Thoracic aorta (tissue), 2 donors: ENCODE results near the gene ST6GALNAC3. TPM values are rescaled to one million over a fixed set of nuclear protein-coding genes. Genes with fewer than 3 reads are reported as not detected.
"Not testable (repeated sequence)": the region's sequence is repeated elsewhere in the genome, so short reads cannot be mapped to it uniquely, and the experiment has no call there.

Experiments used
- ATAC-seq: fragments of 150-250 bp; one replicate; pipeline ENCODE4 v1.8.0; 2017; ENCODE audit warnings: low read depth; ENCODE audit not compliant: insufficient number of reproducible peaks, low FRiP score
- DNase-seq: peaks from one replicate; pipeline ENCODE4 v3.0.0-alpha.2; 2020; ENCODE audit warnings: low spot score
- H3K27ac ChIP-seq, 2 donors: fragments of 200-600 bp; sonication (generic); 1 replicate in 1 of 2; 2 replicates in 1 of 2; pipeline ENCODE4 v1.5.1; 2016; ENCODE audit warnings: mild to moderate bottlenecking in 2 of 2, moderate library complexity in 2 of 2
- H3K27me3 ChIP-seq: fragments of 200-600 bp; sonication (generic); replicated peaks from 2 replicates; pipeline ENCODE4 v1.6.0; 2016; ENCODE audit warnings: mild to moderate bottlenecking; ENCODE audit not compliant: insufficient read depth
- H3K36me3 ChIP-seq: fragments of 200-600 bp; sonication (generic); one replicate; pipeline ENCODE4 v1.5.1; 2016
- H3K4me1 ChIP-seq, 2 donors: fragments of 200-600 bp; sonication (generic); 1 replicate in 1 of 2; 2 replicates in 1 of 2; pipeline versions ENCODE4 v1.5.1 to v1.6.0; 2016; ENCODE audit warnings: low read depth in 2 of 2, mild to moderate bottlenecking in 1 of 2; ENCODE audit not compliant: control insufficient read depth in 1 of 2
- H3K4me3 ChIP-seq: fragments of 200-600 bp; sonication (generic); 2 replicates; pipeline ENCODE4 v1.5.1; 2016; ENCODE audit warnings: mild to moderate bottlenecking
- H3K9me3 ChIP-seq: fragments of 200-600 bp; sonication (generic); 2 replicates; pipeline ENCODE4 v1.5.1; 2016
- CTCF ChIP-seq: fragments of 200-600 bp; sonication (generic); IDR thresholded peaks from one replicate; pipeline ENCODE4 v1.5.1; 2019; ENCODE audit warnings: antibody characterized with exemption
- total RNA-seq, 2 donors: library from RNA; depleted of rRNA; stranded (reverse); fragments of >200 nt; gene quantifications; one replicate each; pipeline versions ENCODE4 v1.1.0 to v1.2.3, GENCODE V29; 2016

Gene ST6GALNAC3
- total RNA-seq, 2 donors from 2014 or later = 1.4 to 9.5 TPM

- Histone ChIP-seq H3K9me3 (no peaks in the 10 kb centered on the region), H3K27ac (no peak overlapping the region), H3K4me1 (no peaks in the 10 kb centered on the region), H3K36me3 (no peaks in the 10 kb centered on the region), H3K27me3 (no peaks in the 10 kb centered on the region), H3K4me3 (no peak overlapping the region)
- DNase-seq = no peak
- TF ChIP-seq CTCF = no peak
- ATAC-seq = no peak
Observed at GRCh38 chr1:76644139-76644538, 569.6 kb downstream of the ST6GALNAC3 start.

DNA sequence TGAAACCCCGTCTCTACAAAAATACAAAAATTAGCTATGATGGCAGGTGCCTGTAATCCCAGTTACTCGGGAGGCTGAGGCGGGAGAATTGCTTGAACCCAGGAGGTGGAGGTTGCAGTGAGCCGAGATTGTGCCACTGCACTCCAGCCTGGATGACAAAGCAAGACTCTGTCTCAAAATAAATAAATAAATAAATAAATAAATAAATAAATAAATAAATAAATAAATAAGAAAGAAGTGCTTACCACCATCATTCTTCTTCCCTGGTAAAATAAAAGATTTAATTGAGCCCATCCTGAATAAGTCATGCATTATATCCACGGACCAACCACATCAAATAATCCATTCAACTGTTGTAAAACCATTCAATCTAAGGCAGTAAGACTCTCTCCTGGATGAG, 578.3 kb downstream of the ST6GALNAC3 start:
- DNase-seq, H3K27ac ChIP-seq, H3K9me3 ChIP-seq, ATAC-seq, H3K27me3 ChIP-seq, H3K4me3 ChIP-seq, H3K4me1 ChIP-seq, H3K36me3 ChIP-seq: not testable (repeated sequence)

GRCh38 chr1:76657623-76658022, 583.1 kb downstream of the ST6GALNAC3 start:
- Histone ChIP-seq H3K4me1 (no peaks in the 10 kb centered on the region), H3K27ac (no peak overlapping the region), H3K27me3 (no peaks in the 10 kb centered on the region), H3K9me3 (no peaks in the 10 kb centered on the region), H3K36me3 (no peaks in the 10 kb centered on the region), H3K4me3 (no peak overlapping the region)
- ATAC-seq (no peak), DNase-seq (no peak)
- TF ChIP-seq CTCF = no peak

GRCh38 chr1:76659171-76659940, 584.8 kb downstream of the ST6GALNAC3 start:
- no peak for TF ChIP-seq CTCF
- DNase-seq (no peak), ATAC-seq (no peak)
- no peak overlapping the region for H3K4me3 ChIP-seq
- no peaks in the 10 kb centered on the region for H3K9me3 ChIP-seq
- no peaks in the 10 kb centered on the region for H3K27me3 ChIP-seq
- H3K4me1 ChIP-seq = no peaks in the 10 kb centered on the region
- H3K27ac ChIP-seq = no peak overlapping the region
- H3K36me3 ChIP-seq = no peaks in the 10 kb centered on the region

GRCh38 chr1:76661531-76661930, 587.0 kb downstream of the ST6GALNAC3 start:
- no peak for TF ChIP-seq CTCF
- no peak for ATAC-seq
- H3K27me3 ChIP-seq = no peaks in the 10 kb centered on the region

DNA sequence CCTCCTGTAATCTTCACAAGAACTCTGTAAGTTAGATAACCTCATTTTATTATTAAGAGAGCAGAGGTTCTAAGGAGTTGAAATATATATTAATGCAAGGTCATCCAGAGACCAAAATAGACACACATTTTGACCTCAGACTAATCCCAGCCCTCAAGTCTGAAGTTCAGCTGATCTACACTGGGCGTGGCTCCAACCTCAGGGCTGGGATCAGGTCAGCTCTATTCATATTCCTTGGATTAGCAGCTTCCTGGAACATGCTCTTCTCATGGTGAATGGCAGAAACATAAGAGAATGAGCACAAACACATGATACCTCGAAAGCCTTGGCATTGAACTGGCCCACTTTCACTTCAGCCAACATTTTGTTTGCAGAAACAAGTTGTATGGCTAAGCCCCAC, 592.0 kb downstream of the ST6GALNAC3 start:
- Histone ChIP-seq H3K4me3 (no peak overlapping the region), H3K9me3 (no peaks in the 10 kb centered on the region), H3K36me3 (no peaks in the 10 kb centered on the region), H3K27ac (no peak overlapping the region), H3K27me3 (no peaks in the 10 kb centered on the region), H3K4me1 (no peaks in the 10 kb centered on the region)
- ATAC-seq (no peak), DNase-seq (no peak)
- TF ChIP-seq CTCF = no peak

More at GRCh38 chr1:76661531-76661930, 587.0 kb downstream of the ST6GALNAC3 start:
- DNase-seq = no peak
- Histone ChIP-seq H3K9me3 (no peaks in the 10 kb centered on the region), H3K27ac (no peak overlapping the region), H3K36me3 (no peaks in the 10 kb centered on the region), H3K4me3 (no peak overlapping the region), H3K4me1 (no peaks in the 10 kb centered on the region)
